ENCODE measurements around the gene PTPRM. TPM values are rescaled to one million over a fixed set of nuclear protein-coding genes. Genes with fewer than 3 reads are reported as not detected.
A peak's percentile ranks its signal among the peaks of the same experiment; 100 is the strongest.

Gene PTPRM
- total and polyA plus RNA-seq, 9 donors: 45.6 to 82.0 (median 56.9) TPM

DNA sequence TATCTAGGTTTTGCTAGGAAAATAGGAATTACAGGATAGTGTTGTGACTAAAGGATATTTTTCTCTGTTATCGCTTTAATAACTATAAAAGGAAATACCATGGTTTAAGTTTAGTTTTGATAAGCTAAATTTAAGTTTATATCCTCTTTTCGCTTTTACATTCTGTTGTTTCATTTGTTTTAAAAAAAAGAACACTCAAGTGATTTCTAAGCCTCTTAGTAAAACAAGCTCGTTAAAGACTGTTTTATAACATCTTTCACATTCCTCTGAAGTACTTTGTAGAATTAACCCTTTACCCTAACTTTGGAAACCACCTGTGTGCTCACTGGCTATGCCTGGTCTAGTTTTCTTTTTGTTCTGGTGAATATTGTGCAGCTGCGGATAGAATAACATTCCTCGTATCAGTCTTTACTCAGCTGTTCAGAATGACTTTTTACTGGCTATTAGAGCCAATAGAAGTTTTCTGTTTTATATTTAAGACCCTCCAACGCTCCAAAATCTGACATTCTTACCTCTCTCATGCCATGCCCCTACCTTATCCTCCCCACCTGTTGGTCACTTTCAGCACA is 183.1 kb downstream of the PTPRM start:
- TF ChIP-seq EP300 (IDR thresholded peaks at IDR 0.05) (no peak), POLR2A (IDR thresholded peaks at IDR 0.05) (no peak)
- TF ChIP-seq, protein P1, sequence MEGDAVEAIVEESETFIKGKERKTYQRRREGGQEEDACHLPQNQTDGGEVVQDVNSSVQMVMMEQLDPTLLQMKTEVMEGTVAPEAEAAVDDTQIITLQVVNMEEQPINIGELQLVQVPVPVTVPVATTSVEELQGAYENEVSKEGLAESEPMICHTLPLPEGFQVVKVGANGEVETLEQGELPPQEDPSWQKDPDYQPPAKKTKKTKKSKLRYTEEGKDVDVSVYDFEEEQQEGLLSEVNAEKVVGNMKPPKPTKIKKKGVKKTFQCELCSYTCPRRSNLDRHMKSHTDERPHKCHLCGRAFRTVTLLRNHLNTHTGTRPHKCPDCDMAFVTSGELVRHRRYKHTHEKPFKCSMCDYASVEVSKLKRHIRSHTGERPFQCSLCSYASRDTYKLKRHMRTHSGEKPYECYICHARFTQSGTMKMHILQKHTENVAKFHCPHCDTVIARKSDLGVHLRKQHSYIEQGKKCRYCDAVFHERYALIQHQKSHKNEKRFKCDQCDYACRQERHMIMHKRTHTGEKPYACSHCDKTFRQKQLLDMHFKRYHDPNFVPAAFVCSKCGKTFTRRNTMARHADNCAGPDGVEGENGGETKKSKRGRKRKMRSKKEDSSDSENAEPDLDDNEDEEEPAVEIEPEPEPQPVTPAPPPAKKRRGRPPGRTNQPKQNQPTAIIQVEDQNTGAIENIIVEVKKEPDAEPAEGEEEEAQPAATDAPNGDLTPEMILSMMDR (IDR thresholded peaks at IDR 0.05): no peak
- H3K4me1 ChIP-seq (ENCODE audit: insufficient read depth): peaks cover 18% of the 10 kb centered on the region
- H3K27ac ChIP-seq: peak overlapping the region in 1 of 2 donors; percentile 43

DNA sequence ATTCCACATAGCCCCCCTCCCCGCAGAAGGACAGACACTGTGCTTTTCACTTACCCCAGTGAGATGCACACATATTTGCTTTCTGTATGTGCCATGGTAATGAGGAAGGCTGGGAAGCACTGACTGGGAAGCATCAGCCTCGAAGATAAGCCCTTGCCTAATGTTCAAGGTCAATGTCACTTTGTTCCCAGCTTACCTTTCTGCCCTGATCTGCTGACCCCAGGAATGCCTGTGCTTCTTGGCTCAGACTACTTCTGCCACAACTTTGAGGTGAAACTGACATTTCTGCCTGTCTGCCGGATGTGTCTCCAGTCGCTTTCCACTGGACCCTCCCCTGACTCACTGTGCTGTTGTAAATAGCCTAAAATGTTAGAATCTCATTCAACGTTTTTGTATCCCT is 183.8 kb downstream of the PTPRM start:
- Histone ChIP-seq H3K27ac (peak overlapping the region in 1 of 2 donors; percentile 43), H3K36me3 (no peaks in the 10 kb centered on the region), H3K27me3 (no peaks in the 10 kb centered on the region), H3K4me1 (ENCODE audit: insufficient read depth) (peaks cover 18% of the 10 kb centered on the region), H3K4me3 (no peak overlapping the region), H3K9me3 (no peaks in the 10 kb centered on the region)
- TF ChIP-seq, protein P1 (IDR thresholded peaks at IDR 0.05): no peak
- TF ChIP-seq POLR2A (IDR thresholded peaks at IDR 0.05): no peak
- TF ChIP-seq EP300 (IDR thresholded peaks at IDR 0.05): no peak
- intact Hi-C loops (cut with DNase I): no loop called here
- WGBS, 3 donors: 31 to 67% (median 46%) methylated on average over 5 of the region's 5 CpGs
- DNase-seq: no peak

More for the DNA sequence above, 183.1 kb downstream of the PTPRM start:
- DNase-seq: no peak
- intact Hi-C loops (cut with DNase I): no loop called here
- H3K36me3 ChIP-seq: no peaks in the 10 kb centered on the region
- no peaks in the 10 kb centered on the region for H3K9me3 ChIP-seq
- H3K27me3 ChIP-seq: no peaks in the 10 kb centered on the region
- WGBS, 3 donors: 5 to 29% (median 8%) methylated on average over 6 of the region's 6 CpGs
- no peak overlapping the region for H3K4me3 ChIP-seq

DNA sequence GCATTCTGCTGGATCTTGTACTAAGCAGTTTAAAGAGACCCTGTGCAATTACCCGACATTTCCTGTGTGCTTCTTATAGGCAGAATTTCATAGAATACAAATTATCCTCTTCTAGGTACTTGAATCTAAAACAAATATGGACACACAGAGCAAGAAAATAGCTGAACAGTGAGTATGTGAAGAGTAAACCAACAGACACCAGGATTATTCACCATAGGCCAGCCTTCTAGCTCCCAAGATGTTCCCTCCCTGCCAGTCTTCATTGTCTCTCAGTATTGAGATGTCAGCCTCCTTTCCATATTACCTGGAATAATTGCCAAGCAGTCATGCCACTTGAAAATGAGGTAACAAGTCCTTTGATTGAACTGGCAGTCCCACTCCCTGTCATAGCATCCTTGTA is 187.1 kb downstream of the PTPRM start:
- Histone ChIP-seq H3K4me1 (ENCODE audit: insufficient read depth) (peaks cover 12% of the 10 kb centered on the region), H3K27ac (no peak overlapping the region), H3K36me3 (no peaks in the 10 kb centered on the region), H3K4me3 (no peak overlapping the region), H3K27me3 (no peaks in the 10 kb centered on the region), H3K9me3 (no peaks in the 10 kb centered on the region)
- TF ChIP-seq, protein P1 (IDR thresholded peaks at IDR 0.05): no peak
- TF ChIP-seq EP300 (IDR thresholded peaks at IDR 0.05): no peak
- no peak for TF ChIP-seq POLR2A (IDR thresholded peaks at IDR 0.05)
- WGBS, 3 donors: 97 to 100% (median 99%) methylated on average over 1 of the region's 1 CpG
- intact Hi-C loops (cut with DNase I): no loop called here
- DNase-seq: no peak

DNA sequence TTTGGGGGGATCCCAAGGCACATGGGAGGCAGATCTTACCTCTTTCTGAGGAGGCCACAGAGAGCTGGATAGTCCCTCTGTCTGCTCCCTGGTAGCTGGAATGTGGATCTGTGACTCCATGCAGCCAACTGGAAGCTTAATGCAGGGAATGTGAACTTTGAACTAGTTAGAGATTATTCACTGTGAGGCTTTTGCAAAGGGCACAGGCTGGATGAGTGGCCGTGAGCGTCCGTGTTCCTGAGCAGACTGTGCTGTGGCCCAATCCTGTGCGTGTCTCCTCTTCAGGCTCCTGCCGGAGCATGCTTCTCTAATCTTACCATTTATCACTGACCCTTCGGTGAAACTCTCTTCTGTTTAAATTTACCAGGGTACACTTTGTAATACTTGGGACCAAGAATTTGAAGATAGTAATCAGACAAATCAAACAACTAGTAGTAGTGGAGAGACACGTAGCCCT is 187.6 kb downstream of the PTPRM start:
- Histone ChIP-seq H3K9me3 (no peaks in the 10 kb centered on the region), H3K4me3 (no peak overlapping the region), H3K27ac (no peak overlapping the region), H3K36me3 (no peaks in the 10 kb centered on the region), H3K27me3 (no peaks in the 10 kb centered on the region), H3K4me1 (ENCODE audit: insufficient read depth) (peaks cover 7% of the 10 kb centered on the region)
- DNase-seq: no peak
- WGBS, 3 donors: 91 to 92% (median 92%) methylated on average over 7 of the region's 7 CpGs
- TF ChIP-seq POLR2A (IDR thresholded peaks at IDR 0.05) (no peak), EP300 (IDR thresholded peaks at IDR 0.05) (no peak)
- intact Hi-C loops (cut with DNase I): no loop called here

DNA sequence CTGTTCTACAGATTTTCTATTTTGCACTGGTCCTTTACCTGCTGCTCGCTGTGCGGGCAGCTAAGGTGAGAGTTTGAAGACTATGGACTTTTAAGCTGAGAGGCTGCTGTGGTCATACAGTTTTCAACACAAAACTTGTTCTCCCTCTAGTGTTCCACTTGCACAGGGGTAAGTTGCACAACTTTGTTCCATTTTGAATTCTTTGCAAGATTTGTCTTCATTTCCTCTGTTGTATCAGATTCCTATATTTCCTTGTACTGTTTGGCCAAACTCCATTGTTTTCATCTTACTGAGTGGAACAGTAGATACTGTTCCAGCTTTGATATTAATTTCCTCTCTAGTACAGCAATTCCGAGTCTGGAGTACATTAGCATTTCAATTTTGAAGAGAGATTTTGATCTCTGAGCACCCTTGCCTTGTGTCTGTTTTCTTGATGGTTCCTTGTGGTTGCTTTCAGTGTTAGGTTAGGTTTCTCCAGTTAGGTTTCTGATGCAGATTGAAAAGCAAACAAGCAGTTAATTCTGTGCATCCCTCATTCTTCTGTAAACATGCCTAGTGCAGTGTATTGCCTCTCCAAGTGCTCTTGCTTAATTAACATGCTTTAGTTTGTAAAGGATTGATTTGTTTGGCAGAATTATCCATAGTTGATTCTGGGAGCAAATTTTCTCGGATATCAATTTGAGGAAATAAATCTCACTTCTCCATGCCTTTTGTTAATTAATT is 188.8 kb downstream of the PTPRM start:
- no peak overlapping the region for H3K27ac ChIP-seq
- H3K4me1 ChIP-seq (ENCODE audit: insufficient read depth): peaks cover 6% of the 10 kb centered on the region
- H3K9me3 ChIP-seq: no peaks in the 10 kb centered on the region
- no peak overlapping the region for H3K4me3 ChIP-seq
- H3K36me3 ChIP-seq: no peaks in the 10 kb centered on the region
- TF ChIP-seq EP300 (IDR thresholded peaks at IDR 0.05) (no peak), POLR2A (IDR thresholded peaks at IDR 0.05) (no peak)
- TF ChIP-seq, protein P1 (IDR thresholded peaks at IDR 0.05): no peak
- intact Hi-C loops (cut with DNase I): no loop called here
- no peak for DNase-seq
- WGBS, 3 donors: 78 to 82% (median 81%) methylated on average over 4 of the region's 4 CpGs
- H3K27me3 ChIP-seq: no peaks in the 10 kb centered on the region

Data from ovary (tissue), 9 donors.